Iris pigment epithelial cell (primary cell): Measurements from ENCODE around the gene SNAPC5.
A peak's percentile ranks its signal among the peaks of the same experiment; 100 is the strongest.

Experiments used
- DNase-seq: peaks from one replicate; pipeline ENCODE4 v3.0.0-alpha.2; 2011; ENCODE audit warnings: low read depth

The SNAPC5 gene

GRCh38 chr15:66456211-66456610 lies 41.4 kb downstream of the SNAPC5 start:
- no peak for DNase-seq

GRCh38 chr15:66454143-66454542 lies 43.4 kb downstream of the SNAPC5 start:
- peak; percentile 57 for DNase-seq

GRCh38 chr15:66452971-66453580 lies 44.5 kb downstream of the SNAPC5 start:
- no peak for DNase-seq

GRCh38 chr15:66452420-66452819 lies 45.1 kb downstream of the SNAPC5 start:
- DNase-seq, result no peak
